ENCODE measurements around the gene GPR135. TPM values are rescaled to one million over a fixed set of nuclear protein-coding genes. Genes with fewer than 3 reads are reported as not detected.

GPR135 gene
- polyA plus RNA-seq, 2 of the 4 experiments (the other 2 are of a cell fraction) = 1.5 to 3.6 TPM

DNA sequence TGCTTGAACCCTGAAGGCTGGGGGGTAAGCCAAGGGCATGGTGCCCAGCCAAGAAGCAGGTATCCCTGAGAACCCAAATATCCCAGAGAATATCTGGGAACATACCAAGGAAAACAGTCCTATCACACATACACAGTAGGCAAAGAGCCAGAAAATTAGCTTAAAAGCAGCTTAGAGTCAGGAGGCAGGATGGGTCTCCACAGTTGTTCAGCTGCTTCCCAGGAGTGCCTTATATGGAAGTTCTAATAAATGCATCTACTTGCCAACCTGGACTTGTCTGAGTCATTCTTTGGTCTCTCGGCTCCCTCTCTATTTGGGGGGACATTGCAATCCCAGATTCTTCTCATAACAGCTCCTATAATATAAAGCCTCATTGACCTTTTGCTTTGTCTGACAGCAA, 9.0 kb upstream of the GPR135 start:
- no peak for TF ChIP-seq RFX5 (IDR thresholded peaks at IDR 0.05)
- Histone ChIP-seq H3K4me2 (0 out of 3 replicates have a peak overlapping the region, but pooled peaks have one; percentile 15), H3K4me1 (peaks cover 48% of the 10 kb centered on the region), H3K27ac (no peak overlapping the region), H3K4me3 (no peak overlapping the region), H3K9me3 (no peaks in the 10 kb centered on the region)
- no peak for FAIRE-seq
- CTCF ChIA-PET = interaction anchor here (0.9 kb wide), 1 partner anchor 8 kb away, joined by 3 read pairs; no protein-coding TSS in a partner anchor
- POLR2A ChIA-PET = no interaction called here
- WGBS (ENCODE audit: missing lambda C conversion rate) = 63% methylated on average over 1 of the region's 1 CpG
- ATAC-seq = peak in 1 of 2 experiments; percentile 60; a peak in 2 of 6 replicates
- DNase-seq (ENCODE audit: low read depth in 1 of 2, low spot score in 1 of 2) = no peak

DNA sequence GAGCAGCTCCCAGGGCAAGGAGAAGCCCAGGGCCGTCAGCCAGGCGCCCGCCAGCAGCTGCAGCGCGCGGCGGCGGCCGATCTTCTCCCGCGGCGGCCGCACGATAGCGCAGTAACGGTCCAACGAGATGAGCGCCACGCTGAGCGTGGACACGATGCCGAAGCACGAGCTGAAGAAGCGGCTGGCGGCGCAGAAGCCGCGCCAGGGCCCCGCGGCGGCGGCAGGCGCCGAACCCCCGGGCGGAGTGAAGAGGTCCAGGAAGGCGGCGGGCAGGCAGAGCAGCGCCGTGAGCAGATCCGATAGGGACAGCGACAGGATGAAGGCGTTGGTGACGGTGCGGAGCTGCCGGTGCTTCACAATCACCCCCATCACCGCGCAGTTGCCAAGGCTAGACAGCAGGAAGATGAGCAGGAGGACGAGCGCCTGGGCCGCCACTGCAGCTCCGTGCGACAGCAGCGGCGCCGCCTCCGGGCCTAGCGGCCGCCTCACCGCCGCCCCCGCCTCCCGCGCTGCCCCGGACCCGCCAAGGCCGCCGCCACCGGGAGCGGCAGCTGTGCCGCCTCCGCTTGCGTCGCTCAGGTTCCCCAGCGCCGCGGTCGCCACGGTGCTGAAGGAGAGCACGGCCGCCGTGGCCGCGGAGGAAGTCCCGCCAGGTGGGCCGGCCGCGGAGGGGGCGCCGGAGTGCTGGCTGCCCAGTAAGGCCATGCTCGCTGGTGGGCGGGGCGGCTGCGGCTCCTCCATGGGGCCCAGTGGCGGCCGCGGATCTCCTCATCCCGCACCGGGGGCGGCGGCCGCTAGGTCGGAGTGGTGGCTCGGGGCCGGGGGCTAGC, 479 bp downstream of the GPR135 start:
- no peak for TF ChIP-seq MAFK (IDR thresholded peaks at IDR 0.05; ENCODE audit: partially characterized antibody)
- TF ChIP-seq, protein P1, sequence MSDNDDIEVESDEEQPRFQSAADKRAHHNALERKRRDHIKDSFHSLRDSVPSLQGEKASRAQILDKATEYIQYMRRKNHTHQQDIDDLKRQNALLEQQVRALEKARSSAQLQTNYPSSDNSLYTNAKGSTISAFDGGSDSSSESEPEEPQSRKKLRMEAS (IDR thresholded peaks at IDR 0.05) = no peak
- 97% methylated on average over 91 of the region's 105 CpGs for WGBS (ENCODE audit: missing lambda C conversion rate)
- no peak for FAIRE-seq
- ATAC-seq = no peak
- Histone ChIP-seq H3K4me3 (no peak overlapping the region), H3K4me2 (no peak overlapping the region), H3K27ac (no peak overlapping the region), H3K4me1 (no peaks in the 10 kb centered on the region), H3K9me3 (no peaks in the 10 kb centered on the region)
- DNase-seq (ENCODE audit: low read depth in 1 of 2, low spot score in 1 of 2) = no peak
- ChIA-PET POLR2A (no interaction called here), CTCF (interaction anchor here (0.9 to 1.2 kb wide), 3 partner anchors 20 to 828 kb away, joined by 3 to 5 read pairs (median 3); partner anchors contain the start of genes JKAMP and L3HYPDH)

DNA sequence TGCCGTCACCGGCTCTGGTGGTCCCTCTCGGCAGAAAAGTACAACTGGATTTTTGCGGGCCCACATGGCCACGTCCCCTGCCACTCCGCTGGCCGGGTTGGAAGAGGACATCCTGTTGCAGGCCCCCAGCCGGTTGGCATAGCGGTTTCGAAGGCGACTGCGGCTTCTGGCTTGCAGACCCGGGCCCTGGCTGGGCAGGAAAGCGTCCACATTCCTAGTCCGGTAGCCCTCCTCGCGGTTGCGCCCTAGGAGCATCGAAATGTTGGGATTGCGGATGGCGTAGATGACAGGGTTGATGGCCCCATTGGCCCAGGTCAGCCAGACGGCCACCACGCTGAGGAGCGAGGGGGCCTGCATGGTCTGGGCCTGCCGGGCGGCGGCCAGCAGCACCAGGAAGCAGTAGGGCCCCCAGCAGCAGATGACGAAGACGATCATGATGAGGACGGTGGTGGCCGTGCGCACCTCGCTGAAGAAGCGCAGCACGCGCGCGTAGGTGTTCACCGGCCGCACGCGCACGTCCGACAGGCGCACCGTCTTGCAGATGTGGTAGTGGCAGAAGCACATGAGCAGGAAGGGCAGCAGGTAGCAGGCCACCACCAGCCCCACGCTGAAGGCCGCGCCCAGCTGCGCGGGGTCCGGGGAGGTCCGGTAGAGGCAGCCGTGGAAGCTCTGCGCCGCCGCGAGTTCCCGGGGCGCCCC, 1.2 kb downstream of the GPR135 start:
- WGBS (ENCODE audit: missing lambda C conversion rate) = 96% methylated on average over 51 of the region's 60 CpGs
- H3K27ac ChIP-seq = no peak overlapping the region
- no peaks in the 10 kb centered on the region for H3K9me3 ChIP-seq
- ATAC-seq (no peak), DNase-seq (ENCODE audit: low read depth in 1 of 2, low spot score in 1 of 2) (no peak), FAIRE-seq (no peak)
- CTCF ChIA-PET = interaction anchor here (0.7 to 1.5 kb wide), 5 partner anchors 19 to 827 kb away, joined by 3 to 5 read pairs (median 3); partner anchors contain the start of genes JKAMP and L3HYPDH
- TF ChIP-seq ZC3H11A (IDR thresholded peaks at IDR 0.05) = no peak
- no peak for TF ChIP-seq RCOR1 (IDR thresholded peaks at IDR 0.05; ENCODE audit: low read depth, low read length)
- no peak for TF ChIP-seq KDM1A (IDR thresholded peaks at IDR 0.05; ENCODE audit: low read depth)
- TF ChIP-seq CHD2 (IDR thresholded peaks at IDR 0.05; ENCODE audit: low read length, partially characterized antibody) = no peak
- TF ChIP-seq JUN (IDR thresholded peaks at IDR 0.05) = no peak
- TF ChIP-seq ZSCAN20 (CRISPR knock-in tag; IDR thresholded peaks at IDR 0.05) = no peak
- no peak for TF ChIP-seq HEYL (CRISPR knock-in tag; IDR thresholded peaks at IDR 0.05)
- no peak for TF ChIP-seq ZFP36 (IDR thresholded peaks at IDR 0.05; ENCODE audit: borderline replicate concordance, partially characterized antibody)
- TF ChIP-seq EP300 (IDR thresholded peaks at IDR 0.05) = no peak
- TF ChIP-seq NPAS2 (CRISPR knock-in tag; IDR thresholded peaks at IDR 0.05; ENCODE audit: borderline replicate concordance) = no peak
- no peak for TF ChIP-seq SMC3 (IDR thresholded peaks at IDR 0.05)
- no peak for TF ChIP-seq CHD4 (IDR thresholded peaks at IDR 0.05; ENCODE audit: borderline replicate concordance)
- TF ChIP-seq, protein P2, sequence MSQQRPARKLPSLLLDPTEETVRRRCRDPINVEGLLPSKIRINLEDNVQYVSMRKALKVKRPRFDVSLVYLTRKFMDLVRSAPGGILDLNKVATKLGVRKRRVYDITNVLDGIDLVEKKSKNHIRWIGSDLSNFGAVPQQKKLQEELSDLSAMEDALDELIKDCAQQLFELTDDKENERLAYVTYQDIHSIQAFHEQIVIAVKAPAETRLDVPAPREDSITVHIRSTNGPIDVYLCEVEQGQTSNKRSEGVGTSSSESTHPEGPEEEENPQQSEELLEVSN (IDR thresholded peaks at IDR 0.05; ENCODE audit: borderline replicate concordance, low read depth) = no peak
- TF ChIP-seq GATA3 (IDR thresholded peaks at IDR 0.05; ENCODE audit: borderline replicate concordance) = no peak
- no peak for TF ChIP-seq PHF8 (IDR thresholded peaks at IDR 0.05; ENCODE audit: borderline replicate concordance, low read depth)
- TF ChIP-seq MAFK (IDR thresholded peaks at IDR 0.05; ENCODE audit: partially characterized antibody) = no peak
- TF ChIP-seq ZNF302 (CRISPR knock-in tag; IDR thresholded peaks at IDR 0.05) = no peak
- TF ChIP-seq HOXB13 (CRISPR knock-in tag; IDR thresholded peaks at IDR 0.05; ENCODE audit: low read depth) = no peak
- TF ChIP-seq, protein P3, sequence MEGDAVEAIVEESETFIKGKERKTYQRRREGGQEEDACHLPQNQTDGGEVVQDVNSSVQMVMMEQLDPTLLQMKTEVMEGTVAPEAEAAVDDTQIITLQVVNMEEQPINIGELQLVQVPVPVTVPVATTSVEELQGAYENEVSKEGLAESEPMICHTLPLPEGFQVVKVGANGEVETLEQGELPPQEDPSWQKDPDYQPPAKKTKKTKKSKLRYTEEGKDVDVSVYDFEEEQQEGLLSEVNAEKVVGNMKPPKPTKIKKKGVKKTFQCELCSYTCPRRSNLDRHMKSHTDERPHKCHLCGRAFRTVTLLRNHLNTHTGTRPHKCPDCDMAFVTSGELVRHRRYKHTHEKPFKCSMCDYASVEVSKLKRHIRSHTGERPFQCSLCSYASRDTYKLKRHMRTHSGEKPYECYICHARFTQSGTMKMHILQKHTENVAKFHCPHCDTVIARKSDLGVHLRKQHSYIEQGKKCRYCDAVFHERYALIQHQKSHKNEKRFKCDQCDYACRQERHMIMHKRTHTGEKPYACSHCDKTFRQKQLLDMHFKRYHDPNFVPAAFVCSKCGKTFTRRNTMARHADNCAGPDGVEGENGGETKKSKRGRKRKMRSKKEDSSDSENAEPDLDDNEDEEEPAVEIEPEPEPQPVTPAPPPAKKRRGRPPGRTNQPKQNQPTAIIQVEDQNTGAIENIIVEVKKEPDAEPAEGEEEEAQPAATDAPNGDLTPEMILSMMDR (IDR thresholded peaks at IDR 0.05) = no peak
- no peak for TF ChIP-seq FOSB (CRISPR knock-in tag; IDR thresholded peaks at IDR 0.05)
- no peaks in the 10 kb centered on the region for H3K4me1 ChIP-seq
- H3K4me3 ChIP-seq = no peak overlapping the region
- H3K4me2 ChIP-seq = no peak overlapping the region
- POLR2A ChIA-PET = interaction anchor here (1.1 kb wide), 1 partner anchor 20 kb away, joined by 3 read pairs; the partner anchor contains the start of genes JKAMP and L3HYPDH

All from A549 (cell line).